ENCODE data around the gene OCSTAMP. TPM values are rescaled to one million over a fixed set of nuclear protein-coding genes. Genes with fewer than 3 reads are reported as not detected.

Gene OCSTAMP
- total RNA-seq, 4 donors from 2014 or later, result not detected

DNA sequence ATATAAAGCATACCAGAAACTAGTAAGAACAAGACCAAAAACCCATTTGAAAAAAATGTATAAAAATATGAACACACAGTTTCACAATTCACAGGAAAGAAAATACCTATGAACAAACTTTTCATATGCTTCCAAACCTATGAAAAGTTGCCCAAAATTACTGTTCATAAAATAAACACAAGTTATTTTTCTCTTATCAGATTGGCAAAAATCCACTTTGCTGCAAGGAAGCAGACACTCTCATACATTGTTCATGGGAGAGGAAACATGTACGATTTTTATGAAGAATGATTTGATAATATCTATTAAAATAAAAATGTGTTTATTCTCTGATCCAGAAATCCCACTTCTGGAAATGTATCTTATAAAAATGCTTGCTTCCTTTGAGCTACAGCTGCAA, 40.0 kb upstream of the OCSTAMP start:
- Histone ChIP-seq H3K9me3 (no peaks in the 10 kb centered on the region), H3K27ac (no peak overlapping the region), H3K27me3 (no peaks in the 10 kb centered on the region), H3K36me3 (no peaks in the 10 kb centered on the region), H3K4me1 (no peaks in the 10 kb centered on the region), H3K4me3 (no peak overlapping the region)
- DNase-seq, result no peak
- no peak for TF ChIP-seq POLR2A (IDR thresholded peaks at IDR 0.05)
- TF ChIP-seq CTCF (IDR thresholded peaks at IDR 0.05), result no peak
- intact Hi-C loops (cut with DNase I), result no loop called here
- 24 to 31% methylated on average over 1 of the region's 1 CpG for WGBS, 2 donors

GRCh38 chr20:46588532-46589511, 38.4 kb upstream of the OCSTAMP start:
- intact Hi-C loops (cut with DNase I), result no loop called here
- 66% methylated on average over 14 of the region's 14 CpGs for WGBS, 2 donors
- no peak overlapping the region for H3K4me3 ChIP-seq
- no peaks in the 10 kb centered on the region for H3K9me3 ChIP-seq
- H3K27ac ChIP-seq, result no peak overlapping the region
- TF ChIP-seq CTCF (IDR thresholded peaks at IDR 0.05), result no peak
- no peak for TF ChIP-seq POLR2A (IDR thresholded peaks at IDR 0.05)
- H3K4me1 ChIP-seq, result no peaks in the 10 kb centered on the region
- no peaks in the 10 kb centered on the region for H3K36me3 ChIP-seq
- DNase-seq, result no peak
- no peaks in the 10 kb centered on the region for H3K27me3 ChIP-seq

GRCh38 chr20:46587986-46588385, 37.5 kb upstream of the OCSTAMP start:
- intact Hi-C loops (cut with DNase I), result no loop called here
- TF ChIP-seq POLR2A (IDR thresholded peaks at IDR 0.05) (no peak), CTCF (IDR thresholded peaks at IDR 0.05) (no peak)
- Histone ChIP-seq H3K4me1 (no peaks in the 10 kb centered on the region), H3K36me3 (no peaks in the 10 kb centered on the region), H3K9me3 (no peaks in the 10 kb centered on the region), H3K27ac (no peak overlapping the region), H3K27me3 (no peaks in the 10 kb centered on the region), H3K4me3 (no peak overlapping the region)
- WGBS, 2 donors, result 70 to 74% methylated on average over 4 to 5 of the region's 7 CpGs
- DNase-seq, result no peak

DNA sequence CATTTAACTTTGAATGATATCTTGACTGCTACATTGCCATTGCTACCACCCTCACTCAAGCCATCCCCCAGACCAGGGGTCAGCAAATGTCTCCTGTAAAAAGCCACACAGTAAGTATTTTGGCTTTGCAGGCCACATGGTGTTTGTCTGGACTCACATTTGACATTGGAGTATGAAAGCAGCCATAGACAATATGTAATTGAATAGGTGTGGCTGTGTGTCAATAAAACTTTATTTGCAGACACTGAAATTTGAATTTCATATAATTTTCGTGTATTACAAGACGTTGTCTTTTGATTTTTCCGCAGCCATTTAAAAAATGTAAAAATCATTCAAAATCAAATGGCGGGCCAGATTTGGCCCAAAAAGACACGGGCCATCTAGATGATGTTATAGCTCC, 36.3 kb upstream of the OCSTAMP start:
- Histone ChIP-seq H3K27me3 (no peaks in the 10 kb centered on the region), H3K27ac (no peak overlapping the region), H3K4me3 (no peak overlapping the region), H3K9me3 (no peaks in the 10 kb centered on the region), H3K4me1 (no peaks in the 10 kb centered on the region), H3K36me3 (no peaks in the 10 kb centered on the region)
- WGBS, 2 donors, result 93% methylated on average over 5 of the region's 5 CpGs
- intact Hi-C loops (cut with DNase I), result no loop called here
- TF ChIP-seq POLR2A (IDR thresholded peaks at IDR 0.05), result no peak
- no peak for TF ChIP-seq CTCF (IDR thresholded peaks at IDR 0.05)
- no peak for DNase-seq

GRCh38 chr20:46584508-46584907, 34.1 kb upstream of the OCSTAMP start:
- H3K36me3 ChIP-seq, result no peaks in the 10 kb centered on the region
- no peaks in the 10 kb centered on the region for H3K27me3 ChIP-seq
- DNase-seq, result no peak
- intact Hi-C loops (cut with DNase I), result no loop called here
- H3K4me3 ChIP-seq, result no peak overlapping the region
- TF ChIP-seq POLR2A (IDR thresholded peaks at IDR 0.05) (no peak), CTCF (IDR thresholded peaks at IDR 0.05) (no peak)
- H3K27ac ChIP-seq, result no peak overlapping the region
- 46 to 64% methylated on average over 2 of the region's 2 CpGs for WGBS, 2 donors
- H3K4me1 ChIP-seq, result no peaks in the 10 kb centered on the region
- H3K9me3 ChIP-seq, result no peaks in the 10 kb centered on the region

Measured in esophagus squamous epithelium (tissue), 5 donors.